HEK293 (cell line): Measurements from ENCODE around the gene DENND5A.

Experiments used
- CTCF ChIA-PET: fragments of 350-600 bp; formaldehyde crosslinking; extraction: SDS; loops from one replicate; lab custom pipeline; 2021; ENCODE audit warnings: antibody characterized with exemption; lab: Yijun Ruan, JAX
- POLR2A ChIA-PET: fragments of 300-600 bp; formaldehyde crosslinking; extraction: SDS; loops from one replicate; lab custom pipeline; 2020; ENCODE audit warnings: antibody characterized with exemption, inconsistent platforms; lab: Yijun Ruan, JAX
- H3K27ac ChIP-seq: fragments of 200-500 bp; sonication (Bioruptor generic); 2 replicates; pipeline ENCODE4 v1.5.1; 2014; ENCODE audit warnings: low read depth, low read length, control low read depth, inconsistent platforms; ENCODE audit errors: extremely low read depth
- H3K36me3 ChIP-seq, 2 experiments: fragments of 200-500 bp in 1 of 2; sonication (Bioruptor generic) in 1 of 2; 1 replicate in 1 of 2; 2 replicates in 1 of 2; pipeline ENCODE4 v1.5.1; 2014 to 2017; ENCODE audit warnings: inconsistent platforms in 2 of 2, low read length in 2 of 2; ENCODE audit not compliant: control insufficient read depth in 2 of 2, insufficient read depth in 1 of 2
- H3K4me1 ChIP-seq: fragments of 200-500 bp; sonication (Bioruptor generic); 2 replicates; pipeline ENCODE4 v1.5.1; 2014; ENCODE audit warnings: mild to moderate bottlenecking, low read length, inconsistent platforms; ENCODE audit not compliant: control insufficient read depth, insufficient read depth
- H3K4me3 ChIP-seq: 2 replicates; pipeline ENCODE4 v1.5.1; 2011; ENCODE audit warnings: low read depth, mild to moderate bottlenecking, control low read depth, low read length, moderate library complexity
- H3K9me3 ChIP-seq: fragments of 200-500 bp; sonication (Bioruptor generic); 2 replicates; pipeline ENCODE4 v1.5.1; 2014; ENCODE audit warnings: low read depth, low read length, inconsistent platforms; ENCODE audit not compliant: control insufficient read depth, insufficient read depth
- GLIS2 ChIP-seq: fragments of 450-650 bp; formaldehyde crosslinking; IDR thresholded peaks from 2 replicates; pipeline ENCODE4 v1.5.1; 2016; ENCODE audit warnings: missing biosample characterization, missing genetic modification characterization
- KLF16 ChIP-seq: fragments of 450-650 bp; formaldehyde crosslinking; IDR thresholded peaks from 2 replicates; pipeline ENCODE4 v1.5.1; 2017; ENCODE audit warnings: missing biosample characterization, missing genetic modification characterization
- PRDM10 ChIP-seq: fragments of 450-650 bp; formaldehyde crosslinking; IDR thresholded peaks from 2 replicates; pipeline ENCODE4 v1.5.1; 2016; ENCODE audit warnings: missing biosample characterization, missing genetic modification characterization
- PRDM6 ChIP-seq: fragments of 450-650 bp; formaldehyde crosslinking; IDR thresholded peaks from 2 replicates; pipeline ENCODE4 v1.5.1; 2017; ENCODE audit warnings: missing biosample characterization, missing genetic modification characterization
- RBAK ChIP-seq: fragments of 450-650 bp; formaldehyde crosslinking; IDR thresholded peaks from 2 replicates; pipeline ENCODE4 v1.5.1; 2016; ENCODE audit warnings: missing biosample characterization, missing genetic modification characterization
- ZEB2 ChIP-seq: fragments of 450-650 bp; formaldehyde crosslinking; IDR thresholded peaks from 2 replicates; pipeline ENCODE4 v1.5.1; 2016; ENCODE audit warnings: missing biosample characterization, missing genetic modification characterization
- ZIC2 ChIP-seq: fragments of 450-650 bp; formaldehyde crosslinking; IDR thresholded peaks from 2 replicates; pipeline ENCODE4 v1.5.1; 2016; ENCODE audit warnings: missing biosample characterization, missing genetic modification characterization
- ZNF132 ChIP-seq: fragments of 450-650 bp; formaldehyde crosslinking; IDR thresholded peaks from 2 replicates; pipeline ENCODE4 v1.5.1; 2017; ENCODE audit warnings: missing biosample characterization, missing genetic modification characterization, borderline replicate concordance
- ZNF514 ChIP-seq: fragments of 450-650 bp; formaldehyde crosslinking; IDR thresholded peaks from 2 replicates; pipeline ENCODE4 v1.5.1; 2016; ENCODE audit warnings: missing biosample characterization, missing genetic modification characterization
- ZNF549 ChIP-seq: fragments of 450-650 bp; IDR thresholded peaks from 2 replicates; pipeline ENCODE4 v1.5.1; 2018; ENCODE audit warnings: missing biosample characterization, missing genetic modification characterization, mild to moderate bottlenecking, inconsistent platforms, moderate library complexity
- ZNF660 ChIP-seq: fragments of 450-650 bp; IDR thresholded peaks from 2 replicates; pipeline ENCODE4 v1.5.1; 2018; ENCODE audit warnings: missing biosample characterization, mild to moderate bottlenecking, missing genetic modification characterization
- ZNF76 ChIP-seq: fragments of 450-650 bp; formaldehyde crosslinking; IDR thresholded peaks from 2 replicates; pipeline ENCODE4; 2016; ENCODE audit warnings: low read depth, missing biosample characterization, missing genetic modification characterization, borderline replicate concordance
- ZNF837 ChIP-seq: fragments of 450-650 bp; formaldehyde crosslinking; IDR thresholded peaks from 2 replicates; pipeline ENCODE4 v1.5.1; 2016; ENCODE audit warnings: missing biosample characterization, missing genetic modification characterization
- TF ChIP-seq, protein P1 (sequence below): fragments of 450-650 bp; formaldehyde crosslinking; IDR thresholded peaks from 2 replicates; pipeline ENCODE4 v1.5.1; 2016; ENCODE audit warnings: missing biosample characterization, missing genetic modification characterization
- TF ChIP-seq, protein P2 (sequence below): fragments of 450-650 bp; formaldehyde crosslinking; IDR thresholded peaks from 2 replicates; pipeline ENCODE4 v1.5.1; 2017; ENCODE audit warnings: missing biosample characterization, missing genetic modification characterization

DENND5A gene

GRCh38 chr11:9285850-9286587 lies 20.9 kb upstream of the DENND5A start:
- Histone ChIP-seq H3K4me1 (no peaks in the 10 kb centered on the region), H3K36me3 (peaks cover 0 to 19% of the 10 kb centered on the region in 2 experiments; a peak in 2 of 3 replicates), H3K27ac (no peak overlapping the region), H3K9me3 (no peaks in the 10 kb centered on the region), H3K4me3 (no peak overlapping the region)
- CTCF ChIA-PET: interaction anchor here (0.6 kb wide), 1 partner anchor 19 kb away, joined by 3 read pairs; no protein-coding TSS in a partner anchor
- TF ChIP-seq ZNF76 (tag by site-specific recombination) (no peak), ZNF514 (tag by site-specific recombination) (no peak), ZNF660 (tag by site-specific recombination) (no peak), RBAK (no peak), GLIS2 (tag by site-specific recombination) (no peak), ZIC2 (peak; percentile 58), ZNF837 (no peak), PRDM6 (peak; percentile 32; the same call in 1 of the 2 replicates)
- TF ChIP-seq, protein P1, sequence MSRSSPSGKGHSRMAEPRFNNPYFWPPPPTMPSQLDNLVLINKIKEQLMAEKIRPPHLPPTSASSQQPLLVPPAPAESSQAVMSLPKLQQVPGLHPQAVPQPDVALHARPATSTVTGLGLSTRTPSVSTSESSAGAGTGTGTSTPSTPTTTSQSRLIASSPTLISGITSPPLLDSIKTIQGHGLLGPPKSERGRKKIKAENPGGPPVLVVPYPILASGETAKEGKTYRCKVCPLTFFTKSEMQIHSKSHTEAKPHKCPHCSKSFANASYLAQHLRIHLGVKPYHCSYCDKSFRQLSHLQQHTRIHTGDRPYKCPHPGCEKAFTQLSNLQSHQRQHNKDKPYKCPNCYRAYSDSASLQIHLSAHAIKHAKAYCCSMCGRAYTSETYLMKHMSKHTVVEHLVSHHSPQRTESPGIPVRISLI: no peak
- POLR2A ChIA-PET: interaction anchor here (0.7 kb wide), 1 partner anchor 174 kb away, joined by 3 read pairs; no protein-coding TSS in a partner anchor

- H3K4me1 ChIP-seq: no peaks in the 10 kb centered on the region
- TF ChIP-seq KLF16 (tag by site-specific recombination): no peak
- TF ChIP-seq ZEB2 (tag by site-specific recombination): 0 out of 2 replicates have a peak, but pooled peaks have one; percentile 44
- TF ChIP-seq PRDM6: peak; percentile 66
- TF ChIP-seq ZNF132 (tag by site-specific recombination): no peak
- TF ChIP-seq, protein P2, sequence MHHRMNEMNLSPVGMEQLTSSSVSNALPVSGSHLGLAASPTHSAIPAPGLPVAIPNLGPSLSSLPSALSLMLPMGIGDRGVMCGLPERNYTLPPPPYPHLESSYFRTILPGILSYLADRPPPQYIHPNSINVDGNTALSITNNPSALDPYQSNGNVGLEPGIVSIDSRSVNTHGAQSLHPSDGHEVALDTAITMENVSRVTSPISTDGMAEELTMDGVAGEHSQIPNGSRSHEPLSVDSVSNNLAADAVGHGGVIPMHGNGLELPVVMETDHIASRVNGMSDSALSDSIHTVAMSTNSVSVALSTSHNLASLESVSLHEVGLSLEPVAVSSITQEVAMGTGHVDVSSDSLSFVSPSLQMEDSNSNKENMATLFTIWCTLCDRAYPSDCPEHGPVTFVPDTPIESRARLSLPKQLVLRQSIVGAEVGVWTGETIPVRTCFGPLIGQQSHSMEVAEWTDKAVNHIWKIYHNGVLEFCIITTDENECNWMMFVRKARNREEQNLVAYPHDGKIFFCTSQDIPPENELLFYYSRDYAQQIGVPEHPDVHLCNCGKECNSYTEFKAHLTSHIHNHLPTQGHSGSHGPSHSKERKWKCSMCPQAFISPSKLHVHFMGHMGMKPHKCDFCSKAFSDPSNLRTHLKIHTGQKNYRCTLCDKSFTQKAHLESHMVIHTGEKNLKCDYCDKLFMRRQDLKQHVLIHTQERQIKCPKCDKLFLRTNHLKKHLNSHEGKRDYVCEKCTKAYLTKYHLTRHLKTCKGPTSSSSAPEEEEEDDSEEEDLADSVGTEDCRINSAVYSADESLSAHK (tag by site-specific recombination): peak; percentile 45; the same call in 1 of the 2 replicates
- TF ChIP-seq ZNF549: peak; percentile 1; the same call in 1 of the 2 replicates
- peak; percentile 14; the same call in 1 of the 2 replicates for TF ChIP-seq PRDM10
- H3K4me3 ChIP-seq: no peak overlapping the region
- peaks cover 0 to 22% of the 10 kb centered on the region in 2 experiments; a peak in 2 of 3 replicates for H3K36me3 ChIP-seq
- ChIA-PET POLR2A (interaction anchor here (0.9 to 1.6 kb wide), 2 partner anchors 15 to 179 kb away, joined by 4 to 5 read pairs; partner anchors contain the start of gene DENND5A), CTCF (interaction anchor here (0.6 to 1.9 kb wide), 6 partner anchors 11 to 225 kb away, joined by 3 to 8 read pairs (median 4); no protein-coding TSS in a partner anchor)
- H3K9me3 ChIP-seq: no peaks in the 10 kb centered on the region
- H3K27ac ChIP-seq: no peak overlapping the region
Observed at GRCh38 chr11:9280655-9281301, 15.6 kb upstream of the DENND5A start.
